MM.1S (cell line): ENCODE measurements around the gene PDK1.

ENCODE experiments used
- DNase-seq: peaks from one replicate; pipeline ENCODE4 v3.0.0-alpha.2; 2015
- H2AFZ ChIP-seq: fragments of 300-600 bp; sonication (generic); 2 replicates; pipeline ENCODE4 v1.6.0; 2016; ENCODE audit warnings: antibody characterized with exemption, low read length
- H3F3A ChIP-seq: fragments of 300-600 bp; sonication (generic); 2 replicates; pipeline ENCODE4 v1.6.1; 2016; ENCODE audit warnings: mild to moderate bottlenecking, antibody characterized with exemption, low read length, moderate library complexity, mixed read lengths; ENCODE audit not compliant: insufficient read depth
- H3K27ac ChIP-seq: fragments of 300-600 bp; sonication (generic); 2 replicates; pipeline ENCODE4 v1.5.1; 2016; ENCODE audit warnings: mild to moderate bottlenecking, low read length
- H3K27me3 ChIP-seq: fragments of 300-600 bp; sonication (generic); replicated peaks from 2 replicates; pipeline ENCODE4 v1.6.0; 2016; ENCODE audit warnings: low read length; ENCODE audit not compliant: insufficient read depth
- H3K36me3 ChIP-seq: fragments of 300-600 bp; sonication (generic); replicated peaks from 2 replicates; pipeline ENCODE4 v1.6.1; 2016; ENCODE audit warnings: mild to moderate bottlenecking, low read length, mixed read lengths; ENCODE audit not compliant: insufficient read depth
- H3K4me1 ChIP-seq: fragments of 300-600 bp; sonication (generic); 2 replicates; pipeline ENCODE4 v1.6.1; 2016; ENCODE audit warnings: low read length, mixed read lengths
- H3K4me2 ChIP-seq: fragments of 300-600 bp; sonication (generic); 2 replicates; pipeline ENCODE4 v1.6.0; 2016; ENCODE audit warnings: low read depth, low read length
- H3K4me3 ChIP-seq: fragments of 300-600 bp; sonication (generic); 2 replicates; pipeline ENCODE4 v1.5.1; 2016; ENCODE audit warnings: low read length, mixed read lengths
- H3K79me2 ChIP-seq: fragments of 300-600 bp; sonication (generic); 2 replicates; pipeline ENCODE4 v1.6.1; 2016; ENCODE audit warnings: mixed run types, low read length, mixed read lengths
- H3K9ac ChIP-seq: fragments of 300-600 bp; sonication (generic); 2 replicates; pipeline ENCODE4 v1.6.1; 2016; ENCODE audit warnings: low read length, mixed read lengths
- H3K9me2 ChIP-seq: fragments of 300-600 bp; sonication (generic); replicated peaks from 2 replicates; pipeline ENCODE4 v1.6.1; 2016; ENCODE audit warnings: mild to moderate bottlenecking, low read length, mixed read lengths; ENCODE audit not compliant: insufficient read depth
- H3K9me3 ChIP-seq: fragments of 300-600 bp; sonication (generic); replicated peaks from 2 replicates; pipeline ENCODE4 v1.6.1; 2016; ENCODE audit warnings: mild to moderate bottlenecking, low read length, mixed read lengths; ENCODE audit not compliant: insufficient read depth
- H4K20me1 ChIP-seq: fragments of 300-600 bp; sonication (generic); 2 replicates; pipeline ENCODE4 v1.6.1; 2016; ENCODE audit warnings: mild to moderate bottlenecking, low read length, moderate library complexity, mixed read lengths; ENCODE audit not compliant: insufficient read depth
- EZH2 ChIP-seq: fragments of 300-600 bp; sonication (generic); optimal IDR thresholded peaks from 2 replicates; pipeline ENCODE3; 2017; ENCODE audit warnings: low read depth, mild to moderate bottlenecking, antibody characterized with exemption, low read length, mixed read lengths
- EZH2phosphoT487 ChIP-seq: fragments of 300-600 bp; sonication (generic); IDR thresholded peaks from 2 replicates; pipeline ENCODE4 v1.6.1; 2018; ENCODE audit warnings: antibody characterized with exemption, low read length
- TF ChIP-seq, protein P1 (sequence below): fragments of 300-600 bp; sonication (generic); IDR thresholded peaks from 2 replicates; pipeline ENCODE4 v1.5.1; 2016; ENCODE audit warnings: antibody characterized with exemption, low read length, mixed read lengths

PDK1 gene

GRCh38 chr2:172613040-172613439 lies 57.1 kb downstream of the PDK1 start:
- DNase-seq, result no peak
- no peak overlapping the region for H3K27ac ChIP-seq
- no peak overlapping the region for H2AFZ ChIP-seq

GRCh38 chr2:172613615-172614231 lies 57.8 kb downstream of the PDK1 start:
- Histone ChIP-seq H3K27me3 (no peaks in the 10 kb centered on the region), H3K79me2 (peaks cover 12% of the 10 kb centered on the region), H3K9ac (no peak overlapping the region), H3K9me2 (no peaks in the 10 kb centered on the region), H3K4me1 (no peaks in the 10 kb centered on the region), H3F3A (peaks cover 28% of the 10 kb centered on the region), H3K36me3 (peaks cover 2% of the 10 kb centered on the region), H3K9me3 (no peaks in the 10 kb centered on the region), H2AFZ (no peak overlapping the region), H3K4me2 (no peak overlapping the region), H3K4me3 (no peak overlapping the region), H3K27ac (no peak overlapping the region), H4K20me1 (no peaks in the 10 kb centered on the region)
- TF ChIP-seq EZH2 (no peak), EZH2phosphoT487 (no peak)
- TF ChIP-seq, protein P1, sequence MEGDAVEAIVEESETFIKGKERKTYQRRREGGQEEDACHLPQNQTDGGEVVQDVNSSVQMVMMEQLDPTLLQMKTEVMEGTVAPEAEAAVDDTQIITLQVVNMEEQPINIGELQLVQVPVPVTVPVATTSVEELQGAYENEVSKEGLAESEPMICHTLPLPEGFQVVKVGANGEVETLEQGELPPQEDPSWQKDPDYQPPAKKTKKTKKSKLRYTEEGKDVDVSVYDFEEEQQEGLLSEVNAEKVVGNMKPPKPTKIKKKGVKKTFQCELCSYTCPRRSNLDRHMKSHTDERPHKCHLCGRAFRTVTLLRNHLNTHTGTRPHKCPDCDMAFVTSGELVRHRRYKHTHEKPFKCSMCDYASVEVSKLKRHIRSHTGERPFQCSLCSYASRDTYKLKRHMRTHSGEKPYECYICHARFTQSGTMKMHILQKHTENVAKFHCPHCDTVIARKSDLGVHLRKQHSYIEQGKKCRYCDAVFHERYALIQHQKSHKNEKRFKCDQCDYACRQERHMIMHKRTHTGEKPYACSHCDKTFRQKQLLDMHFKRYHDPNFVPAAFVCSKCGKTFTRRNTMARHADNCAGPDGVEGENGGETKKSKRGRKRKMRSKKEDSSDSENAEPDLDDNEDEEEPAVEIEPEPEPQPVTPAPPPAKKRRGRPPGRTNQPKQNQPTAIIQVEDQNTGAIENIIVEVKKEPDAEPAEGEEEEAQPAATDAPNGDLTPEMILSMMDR, result no peak
- no peak for DNase-seq

More at GRCh38 chr2:172613040-172613439, 57.1 kb downstream of the PDK1 start:
- no peaks in the 10 kb centered on the region for H3K4me1 ChIP-seq
- H3K9me3 ChIP-seq, result no peaks in the 10 kb centered on the region
- TF ChIP-seq, protein P1, result no peak
- no peak for TF ChIP-seq EZH2phosphoT487
- no peak for TF ChIP-seq EZH2
- H3F3A ChIP-seq, result peaks cover 21% of the 10 kb centered on the region; the same call in 1 of the 2 replicates
- no peak overlapping the region for H3K4me2 ChIP-seq
- H3K79me2 ChIP-seq, result peaks cover 15% of the 10 kb centered on the region
- H3K9me2 ChIP-seq, result no peaks in the 10 kb centered on the region
- H3K36me3 ChIP-seq, result peaks cover 2% of the 10 kb centered on the region
- no peak overlapping the region for H3K4me3 ChIP-seq
- H3K9ac ChIP-seq, result no peak overlapping the region
- H3K27me3 ChIP-seq, result no peaks in the 10 kb centered on the region
- no peaks in the 10 kb centered on the region for H4K20me1 ChIP-seq

DNA sequence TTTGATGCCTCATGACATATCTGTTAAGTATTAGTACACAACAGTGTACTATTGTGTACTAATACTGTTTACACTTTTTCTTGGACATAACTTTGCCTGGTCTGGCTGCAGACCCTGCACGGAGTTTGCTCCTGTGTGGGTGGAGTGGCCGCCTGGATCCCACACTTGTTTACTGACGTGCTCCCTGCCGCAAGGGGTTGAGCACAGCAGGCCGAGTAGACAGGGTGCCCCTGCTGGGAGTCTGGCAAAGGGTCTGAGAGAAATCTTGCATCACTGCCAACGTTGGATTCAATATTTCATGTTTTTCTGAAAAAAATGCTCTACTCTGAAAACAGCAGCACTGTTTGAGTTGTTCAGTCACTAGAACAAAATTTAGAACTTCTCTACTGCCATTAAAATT lies 59.0 kb downstream of the PDK1 start:
- Histone ChIP-seq H3F3A (peaks cover 35% of the 10 kb centered on the region), H4K20me1 (no peaks in the 10 kb centered on the region), H3K9me3 (no peaks in the 10 kb centered on the region), H3K27me3 (no peaks in the 10 kb centered on the region), H3K9me2 (no peaks in the 10 kb centered on the region), H3K4me3 (no peak overlapping the region), H3K4me1 (no peaks in the 10 kb centered on the region), H2AFZ (no peak overlapping the region), H3K4me2 (no peak overlapping the region), H3K36me3 (peaks cover 2% of the 10 kb centered on the region; the same call in 1 of the 2 replicates), H3K9ac (no peak overlapping the region), H3K79me2 (peaks cover 4% of the 10 kb centered on the region; the same call in 1 of the 2 replicates), H3K27ac (no peak overlapping the region)
- no peak for DNase-seq
- TF ChIP-seq EZH2 (no peak), EZH2phosphoT487 (no peak)
- TF ChIP-seq, protein P1, result no peak
